Urinary bladder (tissue), 4 donors: ENCODE data around the gene HOXC13. TPM values are rescaled to one million over a fixed set of nuclear protein-coding genes. Genes with fewer than 3 reads are reported as not detected.
A peak's percentile ranks its signal among the peaks of the same experiment; 100 is the strongest.

Experiments used
- DNase-seq: peaks from one replicate; pipeline ENCODE4 v3.0.0-alpha.2; 2015; ENCODE audit errors: extremely low spot score
- H3K27ac ChIP-seq: one replicate; pipeline ENCODE4 v1.5.1; 2013; ENCODE audit warnings: low read depth, mild to moderate bottlenecking, moderate library complexity
- H3K36me3 ChIP-seq: one replicate; pipeline ENCODE4 v1.6.1; 2013; ENCODE audit warnings: mild to moderate bottlenecking, moderate library complexity; ENCODE audit not compliant: insufficient read depth
- H3K4me1 ChIP-seq: one replicate; pipeline ENCODE4 v1.6.1; 2013; ENCODE audit warnings: mild to moderate bottlenecking, moderate library complexity; ENCODE audit not compliant: insufficient read depth
- H3K4me3 ChIP-seq: one replicate; pipeline ENCODE4 v1.5.1; 2013; ENCODE audit warnings: low read depth, low read length
- WGBS: extraction: QIAGEN DNeasy Blood & Tissue Kit; methylation state at CpG from one replicate; pipeline ENCODE4 v1.1.7; 2013; 5-methylcytosine and 5-hydroxymethylcytosine counted together
- polyA plus RNA-seq: library from polyadenylated mRNA; stranded (reverse); fragments of 200-250 nt; gene quantifications from one replicate; pipeline ENCODE4 v1.2.3, GENCODE V29; 2013
- total RNA-seq: library from RNA; depleted of rRNA; stranded (reverse); fragments of >200 nt; gene quantifications from one replicate; pipeline ENCODE4 v1.2.3, GENCODE V29; 2014
- donor health status: healthy with polysubstance abuse.
- donor health status: healthy.

HOXC13 gene
- total and polyA plus RNA-seq, 2 donors, result 0.19 TPM; not detected in 1

DNA sequence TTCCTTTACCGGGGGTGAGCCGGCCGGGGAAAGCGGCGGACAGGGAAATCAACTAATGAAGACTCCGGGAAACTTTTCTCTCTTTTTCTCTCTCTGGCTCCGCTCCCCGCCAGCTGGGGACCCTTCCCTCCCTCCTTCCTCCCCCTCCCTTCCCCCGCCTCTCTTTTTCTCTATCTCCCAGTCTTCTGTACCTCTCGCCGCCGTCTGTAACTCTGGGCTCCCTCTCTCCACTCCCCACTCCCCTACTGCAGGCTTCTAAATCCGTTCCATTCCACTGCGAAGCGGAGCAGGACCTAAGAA is 27.4 kb downstream of the HOXC13 start:
- Histone ChIP-seq H3K36me3 (no peaks in the 10 kb centered on the region), H3K4me3 (peak overlapping the region; percentile 9), H3K27ac (peak overlapping the region; percentile 54), H3K4me1 (no peaks in the 10 kb centered on the region)
- 3% methylated on average over 15 of the region's 15 CpGs for WGBS
- no peak for DNase-seq

DNA sequence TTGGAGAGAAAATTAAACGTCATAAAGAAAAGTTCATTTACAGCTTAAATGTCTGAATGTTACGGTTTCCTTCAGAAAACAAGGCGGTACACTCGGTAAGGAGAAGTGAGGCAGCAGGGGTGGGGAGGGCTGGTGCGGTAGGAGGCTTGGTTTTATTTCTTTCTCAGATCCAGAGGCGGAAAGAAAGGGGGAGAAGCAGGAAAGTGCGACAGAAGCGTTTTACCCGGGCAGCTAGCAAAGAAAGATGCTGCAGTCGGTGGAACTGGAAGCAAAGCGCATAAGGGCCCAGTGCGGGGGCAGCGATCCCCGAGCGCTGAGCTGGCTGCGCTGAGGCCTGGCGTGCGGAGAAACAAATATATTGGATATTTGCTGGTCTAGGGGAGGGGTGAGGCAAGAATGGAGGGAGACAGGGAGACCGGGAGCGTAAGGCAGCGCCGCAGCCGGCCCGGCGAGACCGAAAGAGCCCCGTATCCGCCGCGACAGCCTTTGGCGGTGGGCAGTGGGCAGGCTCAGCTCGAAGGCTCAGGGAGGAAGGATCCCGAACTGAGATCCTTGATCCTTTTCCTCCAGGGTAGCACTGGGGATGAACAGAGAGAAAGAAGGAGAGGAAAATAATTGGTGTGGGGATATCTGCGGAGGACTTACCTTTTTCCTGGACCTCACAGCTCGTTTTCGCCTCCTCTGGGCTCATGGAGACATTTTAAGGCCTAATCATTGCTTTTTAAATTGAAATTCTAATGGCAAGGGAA is 27.9 kb downstream of the HOXC13 start:
- H3K4me3 ChIP-seq, result peak overlapping the region; percentile 9
- no peaks in the 10 kb centered on the region for H3K4me1 ChIP-seq
- DNase-seq, result no peak
- no peaks in the 10 kb centered on the region for H3K36me3 ChIP-seq
- peak overlapping the region; percentile 54 for H3K27ac ChIP-seq
- 18% methylated on average over 36 of the region's 36 CpGs for WGBS

DNA sequence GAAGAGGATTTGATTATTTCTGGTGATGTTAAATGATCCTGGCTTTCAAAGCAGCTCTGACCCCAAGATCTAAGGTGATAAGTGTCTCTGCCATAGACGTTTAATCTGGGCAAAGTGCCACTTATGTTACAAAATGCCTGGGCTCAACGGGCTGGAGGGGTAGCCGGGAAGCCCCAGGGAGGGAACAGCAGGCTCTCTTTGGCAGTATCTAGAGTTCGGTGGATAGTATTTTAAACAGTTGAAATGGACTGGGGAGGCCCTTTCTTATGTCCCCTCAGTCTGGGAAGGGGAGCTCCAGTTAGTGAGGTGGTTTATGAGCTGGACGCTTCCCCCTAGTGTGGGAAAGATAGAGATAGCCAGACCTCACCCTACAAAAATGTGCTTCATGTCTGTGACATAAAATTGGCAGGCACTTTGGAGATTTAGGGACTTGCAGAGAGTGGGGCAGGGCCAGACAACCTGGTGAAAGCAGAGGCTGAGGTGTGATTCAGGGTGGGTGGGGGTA is 28.8 kb downstream of the HOXC13 start:
- Histone ChIP-seq H3K4me3 (no peak overlapping the region), H3K4me1 (no peaks in the 10 kb centered on the region), H3K27ac (no peak overlapping the region), H3K36me3 (no peaks in the 10 kb centered on the region)
- WGBS, result 35% methylated on average over 5 of the region's 5 CpGs
- DNase-seq, result no peak

DNA sequence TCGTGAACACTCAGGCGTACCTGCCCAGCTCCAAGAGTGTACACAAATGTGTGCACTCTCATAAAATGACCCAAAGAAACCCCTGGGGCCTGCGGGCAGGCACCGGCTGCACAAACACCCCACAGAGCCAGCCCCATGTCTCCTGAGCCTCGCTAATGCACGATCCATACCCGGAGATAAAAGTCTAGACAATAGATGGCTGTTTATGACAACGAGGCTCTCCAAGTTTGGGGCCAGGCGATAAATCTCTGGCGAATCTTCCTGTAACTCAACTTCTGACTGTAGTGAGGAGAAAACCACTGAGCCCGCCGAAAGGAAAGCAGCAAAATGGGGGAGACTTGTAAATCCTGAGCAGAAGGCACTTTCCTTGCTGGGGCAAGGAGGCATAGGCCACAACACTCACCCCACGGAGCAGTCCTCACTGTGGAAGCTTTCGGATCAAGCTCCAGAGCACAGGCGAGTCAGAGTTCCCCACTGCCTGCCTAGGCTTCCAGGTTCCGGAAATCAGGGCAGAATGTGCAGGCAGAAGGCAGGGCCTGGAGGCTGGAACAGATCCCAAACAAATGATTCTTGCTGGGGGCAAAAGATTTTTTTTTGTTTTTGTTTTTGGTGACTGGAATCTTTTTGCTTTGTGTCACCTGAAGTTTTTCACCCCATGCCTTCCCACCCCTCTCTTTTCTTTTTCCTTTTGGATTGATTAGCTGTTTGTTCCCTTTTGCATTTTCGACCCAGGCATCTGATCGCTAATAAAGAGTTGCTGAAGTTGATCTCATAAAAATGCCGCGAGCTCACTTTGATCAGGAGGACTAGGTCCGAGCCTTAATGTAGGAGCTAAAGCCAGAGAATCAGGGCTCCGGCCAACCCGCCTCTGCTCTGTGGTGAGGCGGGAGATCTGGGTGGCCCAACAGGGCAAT is 29.8 kb downstream of the HOXC13 start:
- H3K27ac ChIP-seq, result peak overlapping the region; percentile 28
- no peaks in the 10 kb centered on the region for H3K36me3 ChIP-seq
- H3K4me1 ChIP-seq, result no peaks in the 10 kb centered on the region
- WGBS, result 41% methylated on average over 24 of the region's 24 CpGs
- no peak overlapping the region for H3K4me3 ChIP-seq
- no peak for DNase-seq

DNA sequence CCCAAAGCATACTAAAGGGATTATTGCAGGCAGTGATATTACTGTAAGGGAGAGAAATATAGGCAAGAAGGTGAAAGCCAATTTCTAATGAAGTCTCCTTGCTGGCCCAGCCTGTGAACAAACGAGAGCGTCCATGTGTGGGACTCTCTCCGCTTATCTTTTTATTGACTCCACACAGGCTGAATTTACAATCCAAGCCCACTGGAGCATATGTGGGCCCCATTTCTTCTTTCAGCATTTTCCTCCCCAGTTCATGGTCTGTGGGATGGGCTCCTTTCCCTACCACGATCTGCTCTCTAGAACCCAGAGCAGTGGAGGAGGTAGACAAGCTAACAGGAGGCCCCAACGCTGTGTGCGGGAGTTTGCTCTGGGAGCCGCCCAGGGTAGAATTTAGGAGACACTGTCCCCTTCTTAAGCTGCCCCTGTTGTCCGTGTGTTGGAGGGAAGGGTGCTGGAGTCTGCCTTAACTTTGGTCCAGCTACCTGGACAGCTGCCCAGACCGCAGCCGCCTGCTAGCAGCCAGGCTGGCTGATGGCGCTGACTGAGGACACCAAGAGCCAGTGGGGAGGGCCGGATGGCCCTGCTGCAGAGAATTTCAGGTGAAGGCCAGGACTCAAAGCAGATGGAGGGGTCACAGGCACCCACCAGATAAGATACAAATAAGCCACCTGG is 31.1 kb downstream of the HOXC13 start:
- no peak overlapping the region for H3K27ac ChIP-seq
- peaks cover 1% of the 10 kb centered on the region for H3K4me1 ChIP-seq
- 51% methylated on average over 12 of the region's 12 CpGs for WGBS
- no peaks in the 10 kb centered on the region for H3K36me3 ChIP-seq
- H3K4me3 ChIP-seq, result no peak overlapping the region
- no peak for DNase-seq

DNA sequence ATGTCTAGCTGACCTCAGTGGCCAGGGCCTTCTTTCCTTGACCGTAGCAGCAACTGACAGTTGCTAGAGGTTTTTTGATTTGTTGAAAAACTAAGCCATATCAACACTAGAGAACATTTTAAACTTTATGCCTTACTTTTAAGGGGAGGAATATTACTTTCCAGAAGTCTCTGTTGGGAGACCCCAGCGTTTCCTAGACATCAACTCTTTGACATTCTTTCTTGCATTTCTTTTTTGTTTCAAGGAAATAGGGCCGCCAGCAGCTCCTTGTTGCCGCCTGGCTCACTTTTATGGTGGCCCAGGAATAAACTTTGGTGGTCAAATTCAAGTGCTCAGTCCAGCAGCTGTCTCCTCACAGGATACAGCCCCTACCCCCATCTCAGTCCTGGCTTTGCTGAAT is 31.8 kb downstream of the HOXC13 start:
- peaks cover 3% of the 10 kb centered on the region for H3K4me1 ChIP-seq
- no peaks in the 10 kb centered on the region for H3K36me3 ChIP-seq
- 81% methylated on average over 4 of the region's 4 CpGs for WGBS
- no peak for DNase-seq
- H3K4me3 ChIP-seq, result no peak overlapping the region
- no peak overlapping the region for H3K27ac ChIP-seq

DNA sequence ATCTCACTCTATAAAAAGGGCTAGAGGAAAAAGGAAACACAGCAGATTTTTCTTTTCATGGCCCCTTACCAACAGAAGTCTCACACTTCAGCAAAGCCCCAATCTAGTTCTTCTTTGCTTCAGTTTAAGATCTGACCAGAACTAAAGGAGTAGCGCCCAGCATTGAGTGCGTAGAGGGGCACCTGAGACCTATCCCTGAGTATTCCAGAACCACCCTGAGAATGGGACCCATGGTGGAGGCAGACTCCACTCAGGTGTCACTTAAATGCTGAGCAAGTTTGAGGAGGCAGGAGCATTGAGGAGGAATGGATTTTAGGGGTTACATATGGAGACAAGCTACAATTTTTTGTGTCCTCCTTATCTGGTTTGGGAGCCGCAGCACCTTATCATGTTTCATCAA is 32.5 kb downstream of the HOXC13 start:
- peaks cover 3% of the 10 kb centered on the region for H3K4me1 ChIP-seq
- 94% methylated on average over 3 of the region's 3 CpGs for WGBS
- H3K27ac ChIP-seq, result no peak overlapping the region
- DNase-seq, result no peak
- no peak overlapping the region for H3K4me3 ChIP-seq
- no peaks in the 10 kb centered on the region for H3K36me3 ChIP-seq

DNA sequence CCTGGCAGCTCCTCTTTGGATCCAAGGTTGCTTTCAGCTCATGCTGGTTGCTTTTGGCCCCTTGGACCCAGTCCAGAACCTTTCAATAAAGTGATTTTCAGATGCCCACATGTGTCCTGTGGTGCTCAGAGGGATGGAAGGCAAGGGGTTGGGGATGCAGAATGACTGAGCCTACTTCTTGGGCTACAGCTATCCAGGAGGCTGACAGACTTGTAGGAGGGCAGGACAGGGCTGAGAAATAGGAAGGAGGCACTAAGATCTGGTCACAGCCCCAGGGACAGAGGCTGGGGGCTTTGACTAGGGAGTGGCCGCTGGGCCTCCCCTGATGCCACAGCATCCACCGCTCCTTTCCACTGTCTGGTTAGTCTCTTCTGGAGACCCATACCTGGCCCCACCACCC is 33.1 kb downstream of the HOXC13 start:
- Histone ChIP-seq H3K4me1 (peaks cover 3% of the 10 kb centered on the region), H3K27ac (no peak overlapping the region), H3K4me3 (no peak overlapping the region), H3K36me3 (no peaks in the 10 kb centered on the region)
- no peak for DNase-seq
- WGBS, result 96% methylated on average over 2 of the region's 2 CpGs

DNA sequence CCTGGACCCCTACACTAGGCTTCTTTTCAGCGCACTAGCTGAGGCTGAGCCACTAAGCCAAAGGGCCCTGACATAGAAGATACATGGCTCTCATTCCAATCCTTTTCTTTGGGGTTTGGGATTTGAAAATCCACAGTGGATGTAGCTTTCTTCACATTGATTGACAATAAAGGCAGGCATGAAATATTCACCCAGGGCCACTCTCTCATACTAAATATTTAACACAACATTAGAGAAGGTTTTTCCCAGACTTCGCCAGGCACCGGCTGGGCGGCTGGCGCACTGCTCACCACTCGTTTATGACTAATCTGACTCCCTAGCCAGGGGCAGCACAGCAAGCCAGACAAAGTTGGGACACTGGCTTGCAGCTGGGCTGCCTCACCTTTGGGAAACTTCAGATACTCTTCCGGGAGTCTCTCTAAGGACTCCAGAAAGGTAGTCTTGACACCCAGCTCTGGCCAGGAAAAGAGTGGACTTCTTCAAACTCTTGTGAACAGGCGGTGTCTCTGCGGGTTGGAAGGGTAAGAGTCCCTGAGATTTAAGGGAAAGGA is 33.6 kb downstream of the HOXC13 start:
- Histone ChIP-seq H3K4me1 (peaks cover 3% of the 10 kb centered on the region), H3K4me3 (no peak overlapping the region), H3K36me3 (no peaks in the 10 kb centered on the region), H3K27ac (no peak overlapping the region)
- no peak for DNase-seq
- 70% methylated on average over 9 of the region's 9 CpGs for WGBS

DNA sequence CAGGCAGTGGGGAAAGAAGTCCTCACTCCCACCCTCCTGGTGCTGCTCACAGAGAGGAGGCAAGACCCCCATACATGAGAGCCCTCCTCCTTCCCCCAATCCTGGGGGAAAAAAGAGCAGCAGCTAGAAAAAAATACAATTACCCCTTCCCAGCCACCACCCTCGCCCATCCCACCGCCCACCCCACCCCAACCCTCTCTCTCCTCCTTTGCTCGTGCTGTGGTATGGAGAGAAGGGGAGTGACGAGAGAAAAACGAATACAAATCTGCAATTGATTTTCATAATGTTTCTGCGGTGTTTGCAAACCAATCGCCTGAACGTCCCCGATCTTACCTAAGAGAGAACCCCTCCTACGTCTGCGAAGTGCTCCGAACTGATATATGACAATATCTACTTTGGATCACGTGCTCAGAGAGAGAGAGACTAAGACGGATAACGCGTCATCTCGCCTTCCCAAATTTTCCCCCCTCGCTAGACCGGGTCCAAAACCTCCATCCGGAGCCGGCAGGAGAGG is 34.1 kb downstream of the HOXC13 start, which contains the start of gene HOXC11:
TSS of gene HOXC11 (plus strand) at position 405 of the 514 bp plus-strand sequence. CDS start 116 bp downstream, outside the sequence.
- Histone ChIP-seq H3K4me1 (peaks cover 3% of the 10 kb centered on the region), H3K36me3 (no peaks in the 10 kb centered on the region), H3K27ac (no peak within 1 kb of the TSS), H3K4me3 (peak within 1 kb of the TSS; percentile 42)
- DNase-seq, result no peak
- WGBS, result 21% methylated on average over 21 of the region's 21 CpGs

DNA sequence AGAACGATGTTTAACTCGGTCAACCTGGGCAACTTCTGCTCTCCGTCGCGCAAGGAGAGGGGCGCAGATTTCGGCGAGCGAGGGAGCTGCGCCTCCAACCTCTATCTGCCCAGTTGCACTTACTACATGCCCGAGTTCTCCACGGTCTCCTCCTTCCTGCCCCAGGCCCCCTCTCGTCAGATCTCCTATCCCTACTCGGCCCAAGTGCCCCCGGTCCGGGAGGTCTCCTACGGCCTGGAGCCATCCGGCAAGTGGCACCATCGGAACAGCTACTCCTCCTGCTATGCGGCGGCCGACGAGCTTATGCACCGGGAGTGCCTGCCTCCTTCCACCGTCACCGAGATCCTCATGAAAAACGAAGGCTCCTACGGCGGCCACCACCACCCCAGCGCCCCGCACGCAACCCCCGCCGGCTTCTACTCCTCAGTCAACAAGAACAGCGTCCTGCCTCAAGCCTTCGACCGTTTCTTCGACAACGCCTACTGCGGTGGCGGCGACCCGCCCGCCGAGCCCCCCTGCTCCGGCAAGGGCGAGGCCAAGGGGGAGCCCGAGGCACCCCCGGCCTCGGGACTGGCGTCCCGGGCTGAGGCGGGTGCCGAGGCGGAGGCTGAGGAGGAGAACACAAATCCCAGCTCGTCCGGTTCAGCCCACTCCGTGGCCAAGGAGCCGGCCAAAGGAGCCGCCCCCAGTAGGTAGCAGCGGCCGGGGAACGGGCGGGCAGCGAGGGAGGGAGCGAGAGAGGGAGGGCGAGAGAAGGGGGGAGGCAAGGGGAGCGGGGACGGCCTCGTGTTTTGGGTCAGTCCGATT is 34.8 kb downstream of the HOXC13 start:
- Histone ChIP-seq H3K27ac (no peak overlapping the region), H3K4me3 (peak overlapping the region; percentile 42), H3K36me3 (no peaks in the 10 kb centered on the region), H3K4me1 (peaks cover 3% of the 10 kb centered on the region)
- no peak for DNase-seq
- WGBS, result 2% methylated on average over 71 of the region's 71 CpGs

DNA sequence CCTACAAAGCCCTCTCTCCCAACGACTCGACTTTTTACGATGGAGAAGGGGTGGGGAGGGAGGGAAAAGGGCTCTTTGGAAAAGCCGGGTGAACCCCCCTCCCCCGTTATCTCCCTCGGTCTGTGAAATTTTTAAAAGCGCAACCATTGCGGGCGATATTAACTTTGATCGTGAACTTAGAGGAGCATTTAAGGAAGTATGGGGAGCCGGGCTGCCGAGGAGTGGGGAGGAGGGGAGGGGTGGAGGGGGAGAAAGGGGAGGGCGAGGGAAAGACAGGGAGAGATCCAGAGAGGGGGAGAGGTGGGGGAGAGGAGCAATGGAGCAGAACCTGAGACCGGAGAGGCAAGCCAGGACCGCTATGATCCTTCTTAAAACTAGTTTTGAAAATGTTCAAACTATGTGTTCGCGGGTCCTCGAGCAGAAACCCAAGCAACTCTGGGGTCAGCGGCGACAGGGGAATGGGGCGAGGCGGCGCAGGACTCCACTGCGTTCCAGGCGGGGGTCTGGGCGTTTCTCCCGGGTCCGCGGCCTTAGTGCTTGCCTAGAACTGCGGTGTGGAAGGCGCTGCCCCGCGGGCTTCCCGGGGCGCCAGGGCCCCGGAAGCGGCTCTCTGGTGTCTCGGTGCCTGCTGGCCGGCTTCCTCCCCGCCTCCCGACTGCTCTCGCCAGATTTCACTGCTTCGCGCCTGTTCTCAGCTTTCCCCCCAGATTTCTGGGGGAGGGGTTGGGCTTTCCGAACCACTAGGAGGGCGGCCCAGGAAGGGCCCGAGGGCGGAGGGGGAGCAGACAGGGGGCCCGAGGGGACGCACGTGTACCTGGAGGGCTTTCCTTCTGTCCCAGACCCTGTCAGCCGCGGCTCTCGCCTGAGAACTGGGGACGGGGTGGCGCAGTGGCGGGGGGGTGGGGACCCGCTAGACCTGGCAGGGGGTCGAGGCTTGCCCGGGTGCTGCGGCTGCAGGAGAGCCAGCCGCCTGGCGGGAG is 35.7 kb downstream of the HOXC13 start, which contains the start of gene HOTAIR:
TSS of gene HOTAIR (minus strand) at position 871 of the 980 bp plus-strand sequence.
- Histone ChIP-seq H3K4me1 (peaks cover 3% of the 10 kb centered on the region), H3K27ac (no peak within 1 kb of the TSS), H3K36me3 (no peaks in the 10 kb centered on the region), H3K4me3 (peak within 1 kb of the TSS; percentile 42)
- DNase-seq, result no peak
- 2% methylated on average over 63 of the region's 63 CpGs for WGBS
